ENCODE results near the gene CAVIN3. TPM values are rescaled to one million over a fixed set of nuclear protein-coding genes. Genes with fewer than 3 reads are reported as not detected.

Gene CAVIN3
- total and polyA plus RNA-seq, 2 of the 4 experiments (the other 2 are of a cell fraction) = 112 to 185 TPM

- ATAC-seq (ENCODE audit: low read depth) = no peak
- H3K14ac ChIP-seq (replicated peaks; ENCODE audit: low read depth, low read length) = no peak overlapping the region
- DNase-seq = no peak
- no peak overlapping the region for H2AK9ac ChIP-seq (replicated peaks; ENCODE audit: low read depth, low read length, poor library complexity)
- H2BK120ac ChIP-seq (ENCODE audit: low read depth, low read length) = no peak overlapping the region
- no peak overlapping the region for H3K23ac ChIP-seq (ENCODE audit: low read depth, low read length)
- H3K4ac ChIP-seq (ENCODE audit: low read depth, low read length) = no peak overlapping the region
- dilution Hi-C loops (cut with HindIII; ENCODE audit: low sequenced_read_pairs, unreplicated experiment) (no loop called here), in situ Hi-C loops (cut with MboI; ENCODE audit: low sequenced_read_pairs) (loop anchor here (25.0 kb wide), 1 partner anchor 678 kb away; the partner anchor contains the start of genes TRIM22 and TRIM5), intact Hi-C loops (cut with micrococcal nuclease) (loop anchor here (10.0 kb wide), 1 partner anchor 1741 kb away; no protein-coding TSS in a partner anchor)
- no peak overlapping the region for H3K27ac ChIP-seq (ENCODE audit: insufficient read depth, low read length)
- BruUV-seq (replicated peaks) = no TSS peak
- H3K9me1 ChIP-seq (ENCODE audit: insufficient read depth, low read length) = no peaks in the 10 kb centered on the region
- H3K79me1 ChIP-seq (ENCODE audit: low read depth in 1 of 2, low read length in 2 of 2) = no peaks in the 10 kb centered on the region
- no peaks in the 10 kb centered on the region; the same call in 1 of the 2 replicates for H3K9me3 ChIP-seq (ENCODE audit: control insufficient read depth, insufficient read depth, low read length)
- H3K56ac ChIP-seq (ENCODE audit: extremely low read depth, insufficient read depth, low read length) = no peak overlapping the region
- H3K4me1 ChIP-seq (ENCODE audit: control insufficient read depth, insufficient read depth, low read length) = no peaks in the 10 kb centered on the region
- no peak overlapping the region for H4K5ac ChIP-seq (ENCODE audit: low read depth, low read length)
- no CpG with 5 or more reads among the region's 2 CpGs for WGBS, 2 experiments (ENCODE audit: extremely low coverage in 2 of 2, insufficient read length in 1 of 2)
- POLR2A ChIA-PET (ENCODE audit: unreplicated experiment) = no interaction called here
- H2AFZ ChIP-seq (replicated peaks; ENCODE audit: low read length, poor library complexity) = no peak overlapping the region
- TF ChIP-seq ELK1 (IDR thresholded peaks at IDR 0.05; ENCODE audit: borderline replicate concordance, low read depth, low read length) (no peak), POLR2A (IDR thresholded peaks at IDR 0.05; ENCODE audit: low read depth, low read length) (no peak), CHD1 (IDR thresholded peaks at IDR 0.05; ENCODE audit: low read depth, low read length) (no peak), BHLHE40 (IDR thresholded peaks at IDR 0.05; ENCODE audit: low read depth, low read length) (no peak), RFX5 (IDR thresholded peaks at IDR 0.05; ENCODE audit: low read depth, low read length) (no peak), CEBPB (IDR thresholded peaks at IDR 0.05; ENCODE audit: low read depth, low read length) (no peak), RAD21 (IDR thresholded peaks at IDR 0.05; ENCODE audit: low read length) (no peak), MXI1 (IDR thresholded peaks at IDR 0.05; ENCODE audit: borderline replicate concordance, low read depth, low read length) (no peak), FOS (IDR thresholded peaks at IDR 0.05; ENCODE audit: low read depth, low read length) (no peak), USF2 (IDR thresholded peaks at IDR 0.05; ENCODE audit: low read depth, low read length) (no peak), CTCF (conservative IDR thresholded peaks at IDR 0.05; ENCODE audit: low read depth, low read length) (no peak), SMC3 (IDR thresholded peaks at IDR 0.05; ENCODE audit: low read depth, low read length) (no peak), RCOR1 (IDR thresholded peaks at IDR 0.05; ENCODE audit: insufficient replicate concordance, low read length) (no peak), MAFK (IDR thresholded peaks at IDR 0.05; ENCODE audit: low read depth, low read length) (no peak), MAZ (IDR thresholded peaks at IDR 0.05; ENCODE audit: borderline replicate concordance, low read depth, low read length) (no peak), NFE2L2 (IDR thresholded peaks at IDR 0.05; ENCODE audit: low read depth, low read length) (no peak)
- H2BK15ac ChIP-seq (ENCODE audit: low read depth, low read length) = no peak overlapping the region
- H2BK20ac ChIP-seq (ENCODE audit: low read depth, low read length) = no peak overlapping the region
- CTCF ChIA-PET = no interaction called here
- H3K4me2 ChIP-seq (ENCODE audit: low read depth, low read length) = no peak overlapping the region
- H4K20me1 ChIP-seq (ENCODE audit: insufficient read depth, low read length) = no peaks in the 10 kb centered on the region
- no peak overlapping the region for H3K4me3 ChIP-seq (ENCODE audit: insufficient read depth, low read depth, low read length)
- no peaks in the 10 kb centered on the region for H3K36me3 ChIP-seq (ENCODE audit: control insufficient read depth, insufficient read depth, low read length)
- no peak overlapping the region for H3K9ac ChIP-seq (ENCODE audit: low read depth, low read length)
- H3K18ac ChIP-seq (ENCODE audit: low read depth, low read length) = no peak overlapping the region
- H4K8ac ChIP-seq (ENCODE audit: low read depth in 2 of 2, low read length in 2 of 2) = no peak overlapping the region
- H2AK5ac ChIP-seq (ENCODE audit: low read depth, low read length) = no peak overlapping the region
- no peak overlapping the region for H2BK5ac ChIP-seq (ENCODE audit: low read depth, low read length, poor library complexity, severe bottlenecking)
- peaks cover 3% of the 10 kb centered on the region for H3K27me3 ChIP-seq (ENCODE audit: control insufficient read depth, insufficient read depth, low read length)
- H4K91ac ChIP-seq (ENCODE audit: insufficient read depth, low read depth, low read length) = no peak overlapping the region
Measured at GRCh38 chr11:6365659-6366058, 45.4 kb upstream of the CAVIN3 start.
